Muscle of arm (tissue), 12 donors: Measurements from ENCODE around the gene CTIF. TPM values are rescaled to one million over a fixed set of nuclear protein-coding genes. Genes with fewer than 3 reads are reported as not detected.
A peak's percentile ranks its signal among the peaks of the same experiment; 100 is the strongest.
"Not testable (repeated sequence)": the region's sequence is repeated elsewhere in the genome, so short reads cannot be mapped to it uniquely, and the experiment has no call there.

ENCODE experiments used
- DNase-seq: peaks from one replicate; pipeline ENCODE4 v3.0.0-alpha.2; 2013
- polyA plus RNA-seq, 12 donors: library from polyadenylated mRNA; unstranded; fragments of 120-200 nt; gene quantifications; one replicate each; pipeline ENCODE4 v1.2.1, GENCODE V29; 2013; ENCODE audit not compliant: insufficient read length in 12 of 12

Gene CTIF
- polyA plus RNA-seq, 12 donors = 24.5 to 46.3 (median 38.0) TPM; not detected in 1

GRCh38 chr18:48703028-48703386, 164.2 kb downstream of the CTIF start:
- DNase-seq = no peak

GRCh38 chr18:48703418-48703817, 164.6 kb downstream of the CTIF start:
- DNase-seq = no peak

GRCh38 chr18:48705043-48705442, 166.2 kb downstream of the CTIF start:
- no peak for DNase-seq

- no peak for DNase-seq
Measured at GRCh38 chr18:48705531-48705930, 166.7 kb downstream of the CTIF start.

GRCh38 chr18:48706731-48707130, 167.9 kb downstream of the CTIF start:
- DNase-seq = no peak

GRCh38 chr18:48707636-48708296, 168.9 kb downstream of the CTIF start:
- DNase-seq = no peak

- DNase-seq = no peak
Measured at GRCh38 chr18:48708807-48709206, 170.0 kb downstream of the CTIF start.

GRCh38 chr18:48709371-48710062, 170.7 kb downstream of the CTIF start:
- DNase-seq = no peak

GRCh38 chr18:48711651-48712486, 173.0 kb downstream of the CTIF start:
- peak; percentile 49 for DNase-seq

GRCh38 chr18:48713309-48713708, 174.5 kb downstream of the CTIF start:
- peak; percentile 83 for DNase-seq

- DNase-seq = no peak
Measured at GRCh38 chr18:48714873-48715272, 176.0 kb downstream of the CTIF start.

- DNase-seq = no peak
Measured at GRCh38 chr18:48715711-48716361, 177.0 kb downstream of the CTIF start.

GRCh38 chr18:48717227-48717626, 178.4 kb downstream of the CTIF start:
- DNase-seq = not testable (repeated sequence)

- DNase-seq = no peak
Measured at GRCh38 chr18:48718251-48718959, 179.6 kb downstream of the CTIF start.

- DNase-seq = no peak
Measured at GRCh38 chr18:48719388-48719787, 180.6 kb downstream of the CTIF start.

GRCh38 chr18:48719974-48720654, 181.3 kb downstream of the CTIF start:
- DNase-seq = no peak

- DNase-seq = no peak
Measured at GRCh38 chr18:48720655-48721025, 181.8 kb downstream of the CTIF start.

- no peak for DNase-seq
Measured at GRCh38 chr18:48721312-48721711, 182.5 kb downstream of the CTIF start.

GRCh38 chr18:48723016-48723415, 184.2 kb downstream of the CTIF start:
- DNase-seq = no peak

- no peak for DNase-seq
Measured at GRCh38 chr18:48723837-48724236, 185.0 kb downstream of the CTIF start.

- no peak for DNase-seq
Measured at GRCh38 chr18:48724442-48724841, 185.6 kb downstream of the CTIF start.
